GM19240 (cell line): ENCODE measurements around the gene MCCD1.
"Not testable (repeated sequence)": the region's sequence is repeated elsewhere in the genome, so short reads cannot be mapped to it uniquely, and the experiment has no call there.

ENCODE experiments used
- DNase-seq: peaks from one replicate; pipeline ENCODE4 v3.0.0; 2011; ENCODE audit warnings: low spot score; ENCODE audit not compliant: insufficient read length

Gene MCCD1

GRCh38 chr6:31528821-31529328 lies at the start of gene MCCD1:
Gene MCCD1 (plus strand): TSS chr6:31528962. CDS start chr6:31529015, 53 bp downstream.
- DNase-seq, result no peak

- no peak for DNase-seq
These were observed 49.4 kb upstream of the MCCD1 start for GRCh38 chr6:31479151-31479932.

- DNase-seq, result no peak
These were observed 48.7 kb upstream of the MCCD1 start for GRCh38 chr6:31479933-31480535.

GRCh38 chr6:31480574-31480973 lies 48.2 kb upstream of the MCCD1 start:
- no peak for DNase-seq

- DNase-seq, result no peak
These were observed 45.4 kb upstream of the MCCD1 start for GRCh38 chr6:31483392-31483791.

- DNase-seq, result no peak
These were observed 43.7 kb upstream of the MCCD1 start for GRCh38 chr6:31485055-31485454.

GRCh38 chr6:31486065-31486837 lies 42.5 kb upstream of the MCCD1 start:
- not testable (repeated sequence) for DNase-seq

GRCh38 chr6:31487674-31488073 lies 41.1 kb upstream of the MCCD1 start:
- DNase-seq, result not testable (repeated sequence)

- DNase-seq, result no peak
These were observed 39.7 kb upstream of the MCCD1 start for GRCh38 chr6:31489086-31489485.

GRCh38 chr6:31490115-31490873 lies 38.5 kb upstream of the MCCD1 start:
- DNase-seq, result no peak

GRCh38 chr6:31493550-31493874 lies 35.2 kb upstream of the MCCD1 start:
- DNase-seq, result not testable (repeated sequence)

GRCh38 chr6:31493875-31494694 lies 34.7 kb upstream of the MCCD1 start:
- no peak for DNase-seq

GRCh38 chr6:31495580-31495979 lies 33.2 kb upstream of the MCCD1 start:
- no peak for DNase-seq

- not testable (repeated sequence) for DNase-seq
These were observed 31.9 kb upstream of the MCCD1 start for GRCh38 chr6:31496826-31497225.

GRCh38 chr6:31497531-31498476 lies 31.0 kb upstream of the MCCD1 start, which contains the start of gene MICB:
Gene MICB (plus strand): TSS chr6:31498145. CDS start chr6:31498194, 49 bp downstream.
- DNase-seq, result no peak

GRCh38 chr6:31498748-31499147 lies 30.0 kb upstream of the MCCD1 start:
- no peak for DNase-seq

GRCh38 chr6:31499648-31500047 lies 29.1 kb upstream of the MCCD1 start:
- DNase-seq, result not testable (repeated sequence)

GRCh38 chr6:31502586-31502985 lies 26.2 kb upstream of the MCCD1 start:
- DNase-seq, result no peak

GRCh38 chr6:31509036-31509435 lies 19.7 kb upstream of the MCCD1 start:
- DNase-seq, result not testable (repeated sequence)
